Muscle of leg (tissue), 11 donors: ENCODE data around the gene MLYCD. TPM values are rescaled to one million over a fixed set of nuclear protein-coding genes. Genes with fewer than 3 reads are reported as not detected.

Experiments used
- DNase-seq: peaks from one replicate; pipeline ENCODE4 v3.0.0; 2013
- H3K27ac ChIP-seq: one replicate; pipeline ENCODE4 v1.5.1; 2013; ENCODE audit warnings: mild to moderate bottlenecking, low read length, control low read depth
- H3K27me3 ChIP-seq: one replicate; pipeline ENCODE4 v1.6.1; 2013; ENCODE audit warnings: low read length; ENCODE audit not compliant: control insufficient read depth, insufficient read depth
- H3K36me3 ChIP-seq: one replicate; pipeline ENCODE4 v1.6.1; 2013; ENCODE audit warnings: low read length; ENCODE audit not compliant: control insufficient read depth, insufficient read depth
- H3K4me1 ChIP-seq: one replicate; pipeline ENCODE4 v1.6.1; 2013; ENCODE audit warnings: low read length; ENCODE audit not compliant: control insufficient read depth, insufficient read depth
- H3K4me3 ChIP-seq: one replicate; pipeline ENCODE4 v1.5.1; 2013; ENCODE audit warnings: low read length, control low read depth
- H3K9me3 ChIP-seq: replicated peaks from 2 replicates; pipeline ENCODE4 v1.6.1; 2013; ENCODE audit warnings: low read depth, low read length; ENCODE audit not compliant: control insufficient read depth
- WGBS: methylation state at CpG from one replicate; pipeline ENCODE4 v1.1.5; 2013; ENCODE audit warnings: missing lambda C conversion rate; ENCODE audit not compliant: insufficient coverage; 5-methylcytosine and 5-hydroxymethylcytosine counted together
- polyA plus RNA-seq, 8 donors: library from polyadenylated mRNA; unstranded; fragments of 120-200 nt; gene quantifications; one replicate each; pipeline versions ENCODE4 v1.2.1 to v1.2.3, GENCODE V29; 2013; ENCODE audit warnings: inconsistent platforms in 1 of 8, low replicate concordance in 1 of 8; ENCODE audit not compliant: insufficient read length in 8 of 8, insufficient read depth in 1 of 8
- total RNA-seq: library from RNA; stranded (reverse); fragments of 120-200 nt; gene quantifications from one replicate; pipeline ENCODE4 v1.2.4, GENCODE V29; 2013

Gene MLYCD
- total and polyA plus RNA-seq, 9 donors = 2.6 to 6.3 (median 3.8) TPM

DNA sequence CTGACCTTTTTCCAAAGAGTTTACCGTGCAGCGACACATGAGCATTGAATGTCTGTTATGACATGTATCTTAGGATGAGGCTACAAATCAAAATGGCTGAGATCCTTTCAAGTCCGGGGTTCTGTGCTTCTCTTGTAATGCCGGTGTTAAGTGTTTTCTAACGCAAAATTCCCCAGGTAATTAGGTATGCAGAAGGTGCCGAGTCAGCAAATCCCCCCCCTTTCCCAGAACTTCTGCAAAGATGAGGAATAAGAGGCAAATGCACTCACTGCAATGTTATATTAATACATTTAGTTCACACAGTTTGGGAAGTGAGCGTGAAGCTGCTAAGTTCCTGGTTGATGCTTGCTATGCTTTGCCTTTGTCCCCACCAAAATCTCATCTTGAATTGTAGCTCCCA, 36.3 kb upstream of the MLYCD start:
- no peak overlapping the region for H3K4me3 ChIP-seq
- no peak for DNase-seq
- H3K36me3 ChIP-seq = no peaks in the 10 kb centered on the region
- H3K27ac ChIP-seq = no peak overlapping the region
- no peaks in the 10 kb centered on the region for H3K4me1 ChIP-seq
- no CpG with 5 or more reads among the region's 7 CpGs for WGBS
- H3K27me3 ChIP-seq = peaks cover 2% of the 10 kb centered on the region
- H3K9me3 ChIP-seq = no peaks in the 10 kb centered on the region

DNA sequence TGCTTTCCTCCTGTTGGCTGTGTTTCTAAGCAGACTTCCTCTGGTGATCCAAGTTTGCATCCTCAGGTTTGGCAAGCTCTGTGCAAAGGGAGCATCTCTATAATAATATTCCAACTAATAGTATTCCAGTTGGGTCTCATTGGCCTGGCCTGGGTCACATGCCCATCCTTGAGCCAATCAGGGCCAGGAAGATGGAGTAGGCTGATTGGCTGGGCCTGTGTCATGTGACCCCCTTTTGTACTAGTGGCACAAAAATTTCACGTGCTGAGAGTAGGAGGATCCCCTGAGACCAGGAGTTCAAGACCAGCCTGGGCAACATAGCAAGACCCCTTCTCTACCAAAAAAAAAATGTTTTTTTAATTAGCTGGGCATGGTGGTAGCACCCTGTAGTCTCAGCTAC, 35.2 kb upstream of the MLYCD start:
- Histone ChIP-seq H3K36me3 (no peaks in the 10 kb centered on the region), H3K4me1 (no peaks in the 10 kb centered on the region), H3K27me3 (no peaks in the 10 kb centered on the region), H3K27ac (no peak overlapping the region), H3K9me3 (no peaks in the 10 kb centered on the region), H3K4me3 (no peak overlapping the region)
- no CpG with 5 or more reads among the region's 1 CpG for WGBS
- no peak for DNase-seq

DNA sequence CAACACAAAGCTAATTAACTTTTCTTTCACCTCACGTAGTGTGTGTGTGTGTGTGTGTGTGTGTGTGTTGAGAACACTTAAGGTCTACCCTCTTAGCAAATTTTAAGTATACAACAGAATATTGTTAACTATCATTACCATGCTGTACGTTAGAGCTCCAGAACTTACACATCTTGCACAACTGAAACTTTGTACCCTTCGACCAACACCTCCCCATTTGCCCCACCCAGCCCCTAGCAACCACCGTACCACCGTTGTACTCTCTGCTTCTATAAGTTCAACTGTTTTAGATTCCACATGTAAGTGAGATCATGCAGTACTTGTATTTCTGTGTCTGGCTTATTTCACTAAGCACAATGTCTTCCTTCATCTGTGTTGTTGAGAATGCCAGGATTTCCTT, 28.1 kb upstream of the MLYCD start:
- H3K9me3 ChIP-seq = no peaks in the 10 kb centered on the region
- WGBS = no CpG with 5 or more reads among the region's 5 CpGs
- H3K27me3 ChIP-seq = no peaks in the 10 kb centered on the region
- H3K36me3 ChIP-seq = no peaks in the 10 kb centered on the region
- no peak for DNase-seq
- H3K4me1 ChIP-seq = no peaks in the 10 kb centered on the region
- no peak overlapping the region for H3K4me3 ChIP-seq
- no peak overlapping the region for H3K27ac ChIP-seq

DNA sequence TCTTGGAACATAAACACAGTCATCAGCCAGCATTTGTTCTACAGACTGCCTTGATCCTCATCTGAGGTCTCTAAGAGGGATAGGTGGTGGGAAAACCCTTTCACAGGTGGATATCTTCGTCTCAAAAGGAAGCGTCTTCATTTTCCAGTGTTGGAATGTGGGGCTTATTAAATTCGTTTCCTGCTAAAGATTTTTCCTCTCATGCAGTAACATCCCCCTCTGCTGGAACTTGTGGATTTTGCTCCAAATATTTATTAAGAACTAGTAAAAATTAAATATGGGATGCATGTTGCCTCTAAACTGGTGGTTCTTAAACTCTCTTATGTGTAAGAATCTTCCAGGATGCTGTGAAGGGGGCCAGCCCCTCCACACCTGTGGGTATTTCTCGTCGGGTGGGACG, 20.1 kb upstream of the MLYCD start:
- H3K4me3 ChIP-seq = no peak overlapping the region
- no peak overlapping the region for H3K27ac ChIP-seq
- H3K36me3 ChIP-seq = no peaks in the 10 kb centered on the region
- H3K27me3 ChIP-seq = peaks cover 3% of the 10 kb centered on the region
- H3K4me1 ChIP-seq = peaks cover 11% of the 10 kb centered on the region
- WGBS = 20% methylated on average over 1 of the region's 6 CpGs
- DNase-seq = peak; percentile 80
- no peaks in the 10 kb centered on the region for H3K9me3 ChIP-seq

DNA sequence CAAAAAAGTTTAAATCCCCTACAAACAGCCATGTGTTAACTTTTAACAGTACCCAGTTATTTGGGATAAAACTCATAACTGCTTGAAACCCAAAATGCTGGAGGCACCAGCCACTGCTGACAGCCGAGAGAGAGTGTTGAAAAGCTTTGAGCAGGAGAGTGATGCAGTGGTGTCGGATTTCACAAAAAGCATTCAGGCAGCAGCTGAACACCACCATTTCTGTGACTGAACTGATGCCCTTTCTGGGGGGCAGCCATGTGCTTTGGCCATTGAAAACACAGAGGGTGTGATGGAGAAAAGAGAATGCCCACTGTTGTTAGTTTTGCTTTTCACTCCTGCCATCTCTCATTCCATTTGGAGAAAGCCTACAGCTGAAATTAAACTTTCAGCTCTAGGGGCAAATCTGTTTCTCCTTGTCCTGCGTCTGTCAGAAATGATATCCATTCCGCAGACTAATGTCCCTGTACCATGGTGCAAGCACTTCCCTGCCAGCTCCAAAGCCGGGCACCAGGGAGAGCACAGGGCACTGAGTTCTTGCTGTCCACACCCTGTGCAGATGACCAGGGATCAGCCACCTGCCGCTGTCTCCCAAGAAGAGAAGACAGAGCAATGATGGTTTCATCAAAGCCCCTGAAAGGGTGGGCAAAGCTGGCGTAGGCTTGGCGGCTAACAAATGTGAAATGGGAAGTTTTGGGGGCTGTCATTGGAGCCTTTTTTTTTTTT, 16.6 kb upstream of the MLYCD start:
- no peaks in the 10 kb centered on the region for H3K9me3 ChIP-seq
- H3K4me1 ChIP-seq = peaks cover 11% of the 10 kb centered on the region
- H3K27me3 ChIP-seq = peaks cover 1% of the 10 kb centered on the region
- DNase-seq = peak; percentile 60
- no peak overlapping the region for H3K4me3 ChIP-seq
- H3K27ac ChIP-seq = peak overlapping the region; percentile 23
- whole genome bisulfite sequencing = 39% methylated on average over 5 of the region's 8 CpGs
- no peaks in the 10 kb centered on the region for H3K36me3 ChIP-seq

DNA sequence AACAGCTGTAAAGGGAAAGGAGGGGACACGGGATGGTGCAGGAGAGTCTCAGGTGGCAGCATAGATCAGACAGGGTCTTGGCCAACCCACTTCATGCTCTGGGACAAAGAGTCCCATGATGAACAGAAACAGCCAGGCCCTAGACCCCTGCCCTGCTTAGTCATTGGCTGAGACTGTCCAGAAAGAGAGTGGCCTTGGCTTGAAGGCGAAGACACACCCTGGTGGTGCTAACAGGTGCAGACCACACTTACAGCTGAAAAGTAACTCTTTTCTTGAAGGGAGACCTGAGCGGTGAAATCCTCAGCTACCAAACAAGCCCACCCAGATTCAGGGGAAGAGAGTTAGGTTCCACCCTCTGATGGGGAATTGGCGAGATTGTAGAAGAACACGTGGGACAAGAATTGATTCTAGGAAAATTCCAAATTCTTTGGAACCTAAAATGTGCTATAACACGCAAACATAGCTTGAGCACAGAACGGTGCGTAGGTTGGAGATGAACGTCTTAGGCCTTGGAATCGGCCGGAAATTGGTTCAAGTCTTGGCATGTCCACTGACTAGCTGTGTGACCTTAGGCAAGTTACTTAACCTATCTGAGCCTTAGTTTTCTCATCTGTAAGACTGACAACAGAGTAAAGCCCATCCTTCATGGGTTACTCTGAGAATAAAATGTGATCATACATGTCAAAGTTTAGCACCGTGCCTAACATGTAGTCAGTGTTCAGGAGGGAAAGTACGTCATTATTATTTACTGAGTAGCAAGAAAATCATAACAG, 12.5 kb upstream of the MLYCD start:
- WGBS = 94% methylated on average over 9 of the region's 13 CpGs
- H3K27ac ChIP-seq = no peak overlapping the region
- H3K36me3 ChIP-seq = no peaks in the 10 kb centered on the region
- no peaks in the 10 kb centered on the region for H3K27me3 ChIP-seq
- H3K4me3 ChIP-seq = no peak overlapping the region
- H3K9me3 ChIP-seq = peaks cover 6% of the 10 kb centered on the region
- peaks cover 11% of the 10 kb centered on the region for H3K4me1 ChIP-seq
- no peak for DNase-seq

DNA sequence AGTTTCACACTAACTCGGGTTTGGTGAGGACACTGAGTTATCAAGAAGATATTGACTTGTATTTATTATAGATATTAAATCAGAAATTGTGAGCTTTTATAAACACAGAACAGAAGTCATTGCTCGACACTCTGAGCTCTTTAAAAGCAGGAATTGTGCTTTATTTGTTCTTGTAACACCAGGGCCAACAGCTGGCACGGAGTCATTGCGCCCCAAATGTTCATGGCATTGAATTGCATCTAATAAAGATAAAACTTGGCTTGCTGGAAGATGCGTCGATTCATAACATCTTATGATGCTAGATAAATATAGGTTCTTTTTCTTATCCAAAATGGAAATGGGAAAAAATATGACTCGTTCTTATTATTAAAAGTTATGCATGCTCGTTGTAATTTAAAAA, 11.8 kb upstream of the MLYCD start:
- Histone ChIP-seq H3K4me3 (no peak overlapping the region), H3K4me1 (peaks cover 11% of the 10 kb centered on the region), H3K27me3 (no peaks in the 10 kb centered on the region), H3K27ac (no peak overlapping the region), H3K36me3 (no peaks in the 10 kb centered on the region), H3K9me3 (peaks cover 11% of the 10 kb centered on the region)
- DNase-seq = no peak
- no CpG with 5 or more reads among the region's 8 CpGs for whole genome bisulfite sequencing

DNA sequence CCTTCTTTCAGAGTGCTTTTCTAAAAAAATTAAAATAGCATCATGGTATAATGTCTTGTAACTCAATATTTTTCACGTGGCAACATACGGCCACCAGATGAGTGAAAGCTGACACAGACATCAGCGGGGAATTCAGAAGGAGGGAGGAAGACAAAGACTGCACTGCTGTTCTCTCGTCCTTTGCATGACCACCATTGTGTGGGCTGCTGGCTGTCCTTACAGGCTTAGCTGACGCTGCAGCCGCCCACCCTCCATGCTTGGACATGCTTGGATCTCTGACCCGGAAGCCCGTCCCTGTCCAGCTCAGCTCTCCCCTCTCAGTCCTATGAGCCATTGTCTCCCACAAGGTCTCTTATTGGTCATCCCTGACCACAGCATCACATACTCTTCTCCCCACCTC, 11.4 kb upstream of the MLYCD start:
- H3K27me3 ChIP-seq = no peaks in the 10 kb centered on the region
- WGBS = 45% methylated on average over 6 of the region's 8 CpGs
- no peaks in the 10 kb centered on the region for H3K36me3 ChIP-seq
- no peak for DNase-seq
- peaks cover 7% of the 10 kb centered on the region for H3K4me1 ChIP-seq
- no peak overlapping the region for H3K4me3 ChIP-seq
- no peak overlapping the region for H3K27ac ChIP-seq
- H3K9me3 ChIP-seq = peaks cover 13% of the 10 kb centered on the region

DNA sequence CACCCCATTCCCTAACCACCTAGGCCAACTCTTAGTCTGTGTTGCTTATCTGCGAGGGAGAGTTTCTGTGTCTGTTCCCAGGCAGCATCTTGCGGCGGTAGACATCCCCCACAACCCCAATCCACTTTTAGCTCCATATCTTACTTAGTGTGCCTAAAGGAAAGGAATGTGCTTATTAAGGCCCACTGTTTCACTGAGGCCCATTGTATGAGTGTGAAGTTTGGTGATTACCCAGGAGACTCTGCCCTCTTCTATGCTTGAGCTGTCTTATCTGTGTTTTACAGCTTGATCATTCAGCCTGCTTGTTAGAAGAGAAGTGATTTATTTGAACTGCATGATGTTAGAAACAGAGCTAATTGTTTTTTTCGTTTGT, 10.3 kb upstream of the MLYCD start:
- H3K27ac ChIP-seq = no peak overlapping the region

DNA sequence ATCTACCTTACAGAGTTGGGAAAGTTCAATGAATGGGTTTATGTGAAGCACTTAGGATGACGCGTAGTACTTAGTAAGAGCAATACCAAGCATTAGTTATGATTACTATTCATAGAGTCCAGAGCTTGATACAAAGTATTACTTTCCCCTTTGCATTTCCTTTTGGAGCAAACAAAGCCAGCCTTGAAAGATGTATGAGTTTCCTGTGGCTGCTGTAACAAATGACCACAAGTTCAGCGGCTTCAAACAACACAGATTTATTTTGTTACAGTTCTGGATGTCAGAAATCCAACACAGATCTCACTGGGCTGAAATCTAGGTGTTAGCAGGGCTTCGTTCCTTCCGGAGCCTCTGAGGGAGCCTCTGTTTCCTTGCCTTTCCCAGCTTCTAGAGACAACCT, 8.6 kb upstream of the MLYCD start:
- 98% methylated on average over 3 of the region's 5 CpGs for WGBS

More for the DNA sequence above, 10.3 kb upstream of the MLYCD start:
- no CpG with 5 or more reads among the region's 4 CpGs for WGBS
- H3K27me3 ChIP-seq = no peaks in the 10 kb centered on the region
- no peaks in the 10 kb centered on the region for H3K4me1 ChIP-seq
- DNase-seq = no peak
- H3K4me3 ChIP-seq = no peak overlapping the region
- no peaks in the 10 kb centered on the region for H3K36me3 ChIP-seq
- peaks cover 13% of the 10 kb centered on the region for H3K9me3 ChIP-seq

More for the DNA sequence above, 8.6 kb upstream of the MLYCD start:
- H3K36me3 ChIP-seq = no peaks in the 10 kb centered on the region
- no peak for DNase-seq
- H3K27ac ChIP-seq = no peak overlapping the region
- H3K9me3 ChIP-seq = peaks cover 13% of the 10 kb centered on the region
- H3K4me1 ChIP-seq = no peaks in the 10 kb centered on the region
- H3K4me3 ChIP-seq = no peak overlapping the region
- no peaks in the 10 kb centered on the region for H3K27me3 ChIP-seq
